Jurkat, Clone E6-1 (cell line): Measurements from ENCODE around the gene ZBTB40.

Experiments
- DNase-seq: peaks from one replicate; pipeline ENCODE4 v3.0.0-alpha.2; 2011; ENCODE audit warnings: low read depth, low spot score
- H3K4me3 ChIP-seq: 2 replicates; pipeline ENCODE4 v1.5.1; 2011; ENCODE audit warnings: mild to moderate bottlenecking, low read length, control low read depth, moderate library complexity

The ZBTB40 gene

GRCh38 chr1:22567994-22568393 is 116.3 kb downstream of the ZBTB40 start:
- no peak for DNase-seq
- no peak overlapping the region for H3K4me3 ChIP-seq

- DNase-seq = no peak
- H3K4me3 ChIP-seq = no peak overlapping the region
Measured at GRCh38 chr1:22569269-22569668, 117.6 kb downstream of the ZBTB40 start.

GRCh38 chr1:22570140-22570909 is 118.7 kb downstream of the ZBTB40 start:
- H3K4me3 ChIP-seq = no peak overlapping the region
- no peak for DNase-seq

- H3K4me3 ChIP-seq = no peak overlapping the region
- no peak for DNase-seq
Measured at GRCh38 chr1:22572818-22573217, 121.2 kb downstream of the ZBTB40 start.

GRCh38 chr1:22573237-22573636 is 121.6 kb downstream of the ZBTB40 start:
- no peak overlapping the region for H3K4me3 ChIP-seq

GRCh38 chr1:22575532-22576149 is 124.0 kb downstream of the ZBTB40 start:
- no peak overlapping the region for H3K4me3 ChIP-seq
- no peak for DNase-seq

More at GRCh38 chr1:22573237-22573636, 121.6 kb downstream of the ZBTB40 start:
- no peak for DNase-seq

- DNase-seq = no peak
- no peak overlapping the region for H3K4me3 ChIP-seq
Measured at GRCh38 chr1:22576150-22576544, 124.5 kb downstream of the ZBTB40 start.

GRCh38 chr1:22576617-22577016 is 125.0 kb downstream of the ZBTB40 start:
- H3K4me3 ChIP-seq = no peak overlapping the region
- no peak for DNase-seq

GRCh38 chr1:22578732-22579361 is 127.2 kb downstream of the ZBTB40 start:
- no peak for DNase-seq
- no peak overlapping the region for H3K4me3 ChIP-seq

GRCh38 chr1:22579541-22580155 is 128.0 kb downstream of the ZBTB40 start:
- DNase-seq = no peak
- H3K4me3 ChIP-seq = no peak overlapping the region
